Neural cell (in vitro differentiated cells): ENCODE data around the gene FCRL6. TPM values are rescaled to one million over a fixed set of nuclear protein-coding genes. Genes with fewer than 3 reads are reported as not detected.

Experiments
- H2AFZ ChIP-seq: fragments of 200-600, 300-800 bp; sonication (generic), shearing (Covaris generic); 2 replicates; pipeline ENCODE4 v1.6.0; 2014; ENCODE audit warnings: low read depth, mild to moderate bottlenecking, antibody characterized with exemption, low read length, moderate library complexity
- H3F3A ChIP-seq: fragments of 200-600 bp; shearing (Covaris generic); 2 replicates; pipeline ENCODE4 v1.6.1; 2016; ENCODE audit warnings: mild to moderate bottlenecking, moderate library complexity, mixed read lengths, antibody characterized with exemption, low read length; ENCODE audit not compliant: insufficient read depth, poor library complexity, severe bottlenecking
- H3K27ac ChIP-seq: fragments of 200-600, 300-800 bp; sonication (generic), shearing (Covaris generic); 2 replicates; pipeline ENCODE4 v1.5.1; 2014; ENCODE audit warnings: mild to moderate bottlenecking, low read length, moderate library complexity
- H3K27me3 ChIP-seq: fragments of 300-800, 200-600 bp; sonication (generic), shearing (Covaris generic); 2 replicates; pipeline ENCODE4 v1.6.0; 2014; ENCODE audit warnings: mild to moderate bottlenecking, low read depth, low read length, moderate library complexity; ENCODE audit not compliant: insufficient read depth
- H3K36me3 ChIP-seq: fragments of 300-800, 200-600 bp; sonication (generic), shearing (Covaris generic); 2 replicates; pipeline ENCODE4 v1.5.1; 2014; ENCODE audit warnings: mild to moderate bottlenecking, antibody characterized with exemption, low read length, moderate library complexity; ENCODE audit not compliant: insufficient read depth
- H3K4me2 ChIP-seq: fragments of 300-800, 200-600 bp; sonication (generic), shearing (Covaris generic); 2 replicates; pipeline ENCODE4 v1.6.0; 2014; ENCODE audit warnings: mild to moderate bottlenecking, low read length
- H3K4me3 ChIP-seq: fragments of 300-800, 200-600 bp; sonication (generic), shearing (Covaris generic); 2 replicates; pipeline ENCODE4 v1.5.1; 2014; ENCODE audit warnings: mild to moderate bottlenecking, low read length, moderate library complexity
- H3K79me2 ChIP-seq: fragments of 200-600 bp; shearing (Covaris generic); replicated peaks from 2 replicates; pipeline ENCODE4 v1.6.0; 2014; ENCODE audit warnings: mild to moderate bottlenecking, low read length, moderate library complexity; ENCODE audit not compliant: insufficient read depth
- H3K9ac ChIP-seq: fragments of 300-800, 200-600 bp; sonication (generic), shearing (Covaris generic); 2 replicates; pipeline ENCODE4 v1.6.1; 2016; ENCODE audit warnings: mild to moderate bottlenecking, low read length, mixed read lengths
- H3K9me2 ChIP-seq: fragments of 200-600 bp; shearing (Covaris generic); 2 replicates; pipeline ENCODE4 v1.6.1; 2016; ENCODE audit warnings: mild to moderate bottlenecking, low read length, mixed read lengths; ENCODE audit not compliant: insufficient read depth
- H3K9me3 ChIP-seq: fragments of 200-600, 300-800 bp; sonication (generic), shearing (Covaris generic); 2 replicates; pipeline ENCODE4 v1.6.1; 2016; ENCODE audit warnings: mild to moderate bottlenecking, mixed run types, low read length, moderate library complexity, mixed read lengths
- H4K20me1 ChIP-seq: fragments of 200-600 bp; shearing (Covaris generic); 2 replicates; pipeline ENCODE4 v1.6.1; 2016; ENCODE audit warnings: mild to moderate bottlenecking, mixed run types; ENCODE audit not compliant: insufficient read depth
- CTCF ChIP-seq: fragments of 450-650 bp; IDR thresholded peaks from 2 replicates; pipeline ENCODE4 v1.5.1; 2014; ENCODE audit warnings: antibody characterized with exemption, mild to moderate bottlenecking, moderate library complexity; ENCODE audit not compliant: poor library complexity, severe bottlenecking
- EP300 ChIP-seq: fragments of 450-650 bp; conservative IDR thresholded peaks from 2 replicates; pipeline ENCODE4 v1.6.1; 2014; ENCODE audit warnings: antibody characterized with exemption, mild to moderate bottlenecking, moderate library complexity; ENCODE audit not compliant: poor library complexity, severe bottlenecking
- EZH2 ChIP-seq: fragments of 200-600, 300-800 bp; shearing (Covaris generic), sonication (generic); IDR thresholded peaks from 2 replicates; pipeline ENCODE4 v1.6.1; 2014; ENCODE audit warnings: antibody characterized with exemption, low read length, borderline replicate concordance, mild to moderate bottlenecking; ENCODE audit not compliant: insufficient read depth, poor library complexity, severe bottlenecking
- MXI1 ChIP-seq: fragments of 450-650 bp; conservative IDR thresholded peaks from 2 replicates; pipeline ENCODE4 v1.6.1; 2014; ENCODE audit warnings: antibody characterized with exemption, mild to moderate bottlenecking; ENCODE audit not compliant: poor library complexity, severe bottlenecking
- POLR2AphosphoS5 ChIP-seq: IDR thresholded peaks from 2 replicates; pipeline ENCODE4 v1.6.1; 2012
- RAD21 ChIP-seq: fragments of 450-650 bp; conservative IDR thresholded peaks from 2 replicates; pipeline ENCODE4 v1.6.1; 2014; ENCODE audit warnings: antibody characterized with exemption, mild to moderate bottlenecking, moderate library complexity
- REST ChIP-seq: IDR thresholded peaks from 2 replicates; pipeline ENCODE4 v1.6.1; 2012; ENCODE audit warnings: borderline replicate concordance
- SMC3 ChIP-seq: fragments of 450-650 bp; conservative IDR thresholded peaks from 2 replicates; pipeline ENCODE4 v1.6.1; 2014; ENCODE audit warnings: antibody characterized with exemption, mild to moderate bottlenecking, moderate library complexity; ENCODE audit not compliant: poor library complexity
- TAF1 ChIP-seq: IDR thresholded peaks from 2 replicates; pipeline ENCODE4 v1.6.1; 2012; ENCODE audit warnings: low read depth
- polyA minus RNA-seq: library from RNA; depleted of rRNA, polyadenylated mRNA; stranded (reverse); fragments of >200 nt; gene quantifications from 2 replicates; pipeline ENCODE4 v1.2.3, GENCODE V29; 2014
- polyA plus RNA-seq: library from polyadenylated mRNA; depleted of rRNA; stranded (reverse); fragments of >200 nt; gene quantifications from 2 replicates; pipeline ENCODE4 v1.2.3, GENCODE V29; 2014

Gene FCRL6
- polyA plus RNA-seq: not detected in 2 replicates
- not detected in 2 replicates for polyA minus RNA-seq

- Histone ChIP-seq H2AFZ (no peak within 1 kb of the TSS), H3K36me3 (no peaks in the 10 kb centered on the region), H3K4me3 (no peak within 1 kb of the TSS), H3K9me3 (no peaks in the 10 kb centered on the region), H3K27me3 (peaks cover under 1% of the 10 kb centered on the region), H3K79me2 (no peaks in the 10 kb centered on the region), H3K27ac (no peak within 1 kb of the TSS), H3K9me2 (no peaks in the 10 kb centered on the region), H3F3A (no peaks in the 10 kb centered on the region), H3K9ac (no peak within 1 kb of the TSS), H3K4me2 (no peak within 1 kb of the TSS), H4K20me1 (no peaks in the 10 kb centered on the region)
- TF ChIP-seq SMC3 (no peak), MXI1 (no peak), EP300 (no peak), EZH2 (no peak), CTCF (no peak), POLR2AphosphoS5 (no peak), RAD21 (no peak)
These were observed at the start of gene FCRL6 for GRCh38 chr1:159802111-159802510. TSS of gene FCRL6 (plus strand) at chr1:159802360. CDS start at chr1:159802425, 65 bp downstream.

GRCh38 chr1:159753386-159753785 lies 48.8 kb upstream of the FCRL6 start:
- H3K4me2 ChIP-seq: no peak overlapping the region
- no peaks in the 10 kb centered on the region for H3K27me3 ChIP-seq
- H2AFZ ChIP-seq: no peak overlapping the region
- no peak overlapping the region for H3K27ac ChIP-seq
- no peak overlapping the region for H3K4me3 ChIP-seq
- H3K9ac ChIP-seq: no peak overlapping the region
- no peaks in the 10 kb centered on the region for H3K79me2 ChIP-seq
- no peaks in the 10 kb centered on the region for H3F3A ChIP-seq
- no peaks in the 10 kb centered on the region for H4K20me1 ChIP-seq
- no peaks in the 10 kb centered on the region for H3K36me3 ChIP-seq
- H3K9me3 ChIP-seq: no peaks in the 10 kb centered on the region
- H3K9me2 ChIP-seq: no peaks in the 10 kb centered on the region
- no peak for TF ChIP-seq RAD21
- no peak for TF ChIP-seq REST
- TF ChIP-seq POLR2AphosphoS5: no peak
- TF ChIP-seq MXI1: no peak
- no peak for TF ChIP-seq EZH2
- TF ChIP-seq TAF1: no peak
- no peak for TF ChIP-seq EP300
- no peak for TF ChIP-seq CTCF
- no peak for TF ChIP-seq SMC3
